ENCODE data around the gene MAGOH. TPM values are rescaled to one million over a fixed set of nuclear protein-coding genes. Genes with fewer than 3 reads are reported as not detected.

MAGOH gene
- polyA plus RNA-seq, 4 donors = 70.3 to 116 (median 85.2) TPM

GRCh38 chr1:53220962-53221286 is 17.4 kb downstream of the MAGOH start:
- Histone ChIP-seq H3K36me3 (ENCODE audit: control insufficient read depth in 3 of 3, insufficient read depth in 2 of 3, low read depth in 1 of 3, low read length in 3 of 3) (peaks cover 2 to 15% (median 2%) of the 10 kb centered on the region in 3 donors), H3K27ac (ENCODE audit: low read depth in 1 of 3, low read length in 2 of 3) (peak overlapping the region; percentile 97 to 100 (median 99)), H3K4me1 (ENCODE audit: control insufficient read depth in 3 of 3, insufficient read depth in 2 of 3, low read depth in 1 of 3, low read length in 2 of 3) (peaks cover 0 to 9% (median 4%) of the 10 kb centered on the region in 3 donors), H3K9me3 (ENCODE audit: control insufficient read depth in 2 of 2, insufficient read depth in 1 of 2, low read depth in 1 of 2, low read length in 1 of 2) (no peaks in the 10 kb centered on the region), H3K4me3 (ENCODE audit: low read depth in 1 of 3, low read length in 3 of 3) (peak overlapping the region; percentile 30 to 94 (median 94)), H3K27me3 (ENCODE audit: control insufficient read depth in 3 of 3, insufficient read depth in 3 of 3, low read length in 3 of 3) (no peaks in the 10 kb centered on the region)
- 31 to 42% (median 35%) methylated on average over 3 of the region's 3 CpGs for WGBS, 3 donors
- no peak for DNase-seq
- no peak for FAIRE-seq

DNA sequence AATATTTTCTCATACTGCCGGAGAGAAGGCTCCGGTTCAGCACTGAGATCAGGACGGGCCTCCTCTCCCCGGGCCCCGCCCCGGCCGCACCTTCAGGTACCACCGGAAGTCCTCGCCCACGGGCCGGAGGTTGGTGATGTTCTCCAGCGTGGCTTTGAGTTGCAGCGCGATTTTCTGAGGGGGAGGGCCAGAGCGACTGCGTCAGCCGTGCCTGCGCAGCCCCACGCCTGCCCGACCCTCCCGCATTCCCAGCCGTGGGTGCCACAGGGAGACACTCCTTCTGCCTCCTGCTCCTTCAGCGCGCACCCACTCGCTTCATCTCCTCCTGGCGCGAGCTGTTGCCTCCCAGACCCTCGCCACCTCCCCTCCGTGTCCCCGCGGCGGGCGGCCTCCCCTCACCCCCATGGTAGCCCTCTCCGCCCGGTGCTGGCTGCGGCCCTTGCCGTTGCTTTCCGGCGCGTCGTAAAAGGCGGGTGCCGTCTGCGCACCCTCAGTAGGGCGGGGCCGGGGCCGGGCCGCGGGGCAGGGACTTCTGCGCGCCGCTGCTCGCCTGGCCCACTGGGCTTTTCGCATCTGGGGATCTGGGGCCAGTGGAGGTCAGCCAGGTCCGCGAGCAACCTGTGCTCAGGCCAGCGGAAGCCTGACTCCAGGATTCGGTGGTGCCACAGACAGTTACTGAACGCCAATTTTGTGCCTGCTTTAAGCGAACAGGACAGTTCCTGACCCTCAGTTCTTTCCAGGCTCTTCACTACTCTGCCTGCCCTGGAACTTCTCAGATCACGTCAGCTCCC is 18.0 kb downstream of the MAGOH start, which contains the start of gene CZIB:
TSS of gene CZIB (minus strand) at position 464 of the 791 bp plus-strand sequence. CDS start at position 405, 59 bp downstream.
- peaks cover 0 to 9% (median 4%) of the 10 kb centered on the region in 3 donors for H3K4me1 ChIP-seq (ENCODE audit: control insufficient read depth in 3 of 3, insufficient read depth in 2 of 3, low read depth in 1 of 3, low read length in 2 of 3)
- DNase-seq (peak; percentile 97 to 99), FAIRE-seq (no peak)
- peaks cover 2 to 17% (median 5%) of the 10 kb centered on the region in 3 donors for H3K36me3 ChIP-seq (ENCODE audit: control insufficient read depth in 3 of 3, insufficient read depth in 2 of 3, low read depth in 1 of 3, low read length in 3 of 3)
- WGBS, 3 donors = 1% methylated on average over 60 to 61 of the region's 61 CpGs
- H3K27ac ChIP-seq (ENCODE audit: low read depth in 1 of 3, low read length in 2 of 3) = peak within 1 kb of the TSS; percentile 97 to 100 (median 99)
- peak within 1 kb of the TSS; percentile 66 to 94 (median 94) for H3K4me3 ChIP-seq (ENCODE audit: low read depth in 1 of 3, low read length in 3 of 3)
- no peaks in the 10 kb centered on the region for H3K27me3 ChIP-seq (ENCODE audit: control insufficient read depth in 3 of 3, insufficient read depth in 3 of 3, low read length in 3 of 3)
- H3K9me3 ChIP-seq (ENCODE audit: control insufficient read depth in 2 of 2, insufficient read depth in 1 of 2, low read depth in 1 of 2, low read length in 1 of 2) = no peaks in the 10 kb centered on the region

DNA sequence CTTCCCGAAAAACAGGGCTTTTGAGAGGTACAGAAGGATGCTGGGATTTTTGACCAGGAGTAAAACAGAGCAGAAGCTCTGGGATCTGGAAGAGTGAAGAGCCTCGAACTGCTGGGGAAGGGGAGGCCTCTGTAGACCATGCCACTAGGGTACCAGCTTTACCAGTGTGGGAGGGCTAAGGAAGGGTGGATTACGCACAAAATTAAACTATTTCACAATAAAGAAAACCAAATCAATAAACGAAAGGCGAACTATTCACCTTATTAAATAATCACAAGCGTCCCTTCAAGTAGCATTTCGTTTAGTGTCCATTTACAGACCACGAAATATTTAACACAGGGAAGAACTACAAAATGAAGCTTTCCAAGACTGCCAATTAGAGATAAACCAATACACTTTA is 18.6 kb downstream of the MAGOH start:
- Histone ChIP-seq H3K4me3 (ENCODE audit: low read depth in 1 of 3, low read length in 3 of 3) (peak overlapping the region in 2 of 3 donors; percentile 94), H3K27ac (ENCODE audit: low read depth in 1 of 3, low read length in 2 of 3) (peak overlapping the region; percentile 97 to 100 (median 99)), H3K36me3 (ENCODE audit: control insufficient read depth in 3 of 3, insufficient read depth in 2 of 3, low read depth in 1 of 3, low read length in 3 of 3) (peaks cover 2 to 21% (median 5%) of the 10 kb centered on the region in 3 donors), H3K27me3 (ENCODE audit: control insufficient read depth in 3 of 3, insufficient read depth in 3 of 3, low read length in 3 of 3) (no peaks in the 10 kb centered on the region), H3K4me1 (ENCODE audit: control insufficient read depth in 3 of 3, insufficient read depth in 2 of 3, low read depth in 1 of 3, low read length in 2 of 3) (peaks cover 0 to 12% (median 4%) of the 10 kb centered on the region in 3 donors), H3K9me3 (ENCODE audit: control insufficient read depth in 2 of 2, insufficient read depth in 1 of 2, low read depth in 1 of 2, low read length in 1 of 2) (no peaks in the 10 kb centered on the region)
- FAIRE-seq (no peak), DNase-seq (no peak)
- 15 to 22% (median 19%) methylated on average over 8 of the region's 8 CpGs for WGBS, 3 donors

GRCh38 chr1:53218201-53218600 is 20.1 kb downstream of the MAGOH start:
- Histone ChIP-seq H3K27me3 (ENCODE audit: control insufficient read depth in 3 of 3, insufficient read depth in 3 of 3, low read length in 3 of 3) (no peaks in the 10 kb centered on the region), H3K27ac (ENCODE audit: low read depth in 1 of 3, low read length in 2 of 3) (no peak overlapping the region), H3K36me3 (ENCODE audit: control insufficient read depth in 3 of 3, insufficient read depth in 2 of 3, low read depth in 1 of 3, low read length in 3 of 3) (peaks cover 7 to 34% (median 11%) of the 10 kb centered on the region in 3 donors), H3K4me3 (ENCODE audit: low read depth in 1 of 3, low read length in 3 of 3) (no peak overlapping the region), H3K4me1 (ENCODE audit: control insufficient read depth in 3 of 3, insufficient read depth in 2 of 3, low read depth in 1 of 3, low read length in 2 of 3) (peaks cover 0 to 19% (median 4%) of the 10 kb centered on the region in 3 donors), H3K9me3 (ENCODE audit: control insufficient read depth in 2 of 2, insufficient read depth in 1 of 2, low read depth in 1 of 2, low read length in 1 of 2) (no peaks in the 10 kb centered on the region)
- no peak for DNase-seq
- WGBS, 3 donors = 88 to 95% (median 94%) methylated on average over 7 of the region's 7 CpGs
- FAIRE-seq = no peak

DNA sequence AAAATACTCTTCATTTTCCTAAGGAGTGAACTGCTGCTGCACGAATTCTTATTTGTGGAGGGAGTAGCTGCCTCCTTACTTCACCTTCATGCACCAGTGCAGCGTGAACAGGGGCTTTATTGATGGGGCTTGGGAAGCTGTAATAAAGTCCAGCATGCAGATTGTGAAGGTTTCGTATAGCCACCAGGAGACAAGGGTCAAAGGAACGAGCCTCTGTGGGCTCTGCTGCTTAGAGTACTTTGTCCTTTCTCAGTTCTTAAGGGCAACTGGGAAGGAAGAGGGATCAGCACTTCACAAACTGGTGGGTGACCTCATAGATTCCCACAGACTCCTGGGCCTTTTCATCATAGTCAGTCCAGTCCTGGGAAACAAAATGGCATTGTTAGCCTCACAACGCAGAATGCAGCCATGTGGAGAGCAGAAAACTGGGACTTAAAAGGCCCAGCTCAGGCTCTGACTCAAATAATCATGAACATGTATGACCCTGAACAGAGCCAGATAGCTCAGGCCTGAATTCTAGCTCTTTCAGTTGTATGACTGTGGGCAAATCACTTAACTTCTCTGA is 23.9 kb downstream of the MAGOH start:
- FAIRE-seq = no peak
- DNase-seq = peak in 1 of 2 donors; percentile 76
- peak overlapping the region in 1 of 3 donors; percentile 91 for H3K27ac ChIP-seq (ENCODE audit: low read depth in 1 of 3, low read length in 2 of 3)
- peaks cover 0 to 14% (median 1%) of the 10 kb centered on the region in 3 donors for H3K4me1 ChIP-seq (ENCODE audit: control insufficient read depth in 3 of 3, insufficient read depth in 2 of 3, low read depth in 1 of 3, low read length in 2 of 3)
- no peaks in the 10 kb centered on the region for H3K9me3 ChIP-seq (ENCODE audit: control insufficient read depth in 2 of 2, insufficient read depth in 1 of 2, low read depth in 1 of 2, low read length in 1 of 2)
- H3K36me3 ChIP-seq (ENCODE audit: control insufficient read depth in 3 of 3, insufficient read depth in 2 of 3, low read depth in 1 of 3, low read length in 3 of 3) = peaks cover 13 to 61% (median 27%) of the 10 kb centered on the region in 3 donors
- no peaks in the 10 kb centered on the region for H3K27me3 ChIP-seq (ENCODE audit: control insufficient read depth in 3 of 3, insufficient read depth in 3 of 3, low read length in 3 of 3)
- no peak overlapping the region for H3K4me3 ChIP-seq (ENCODE audit: low read depth in 1 of 3, low read length in 3 of 3)
- 71 to 87% (median 78%) methylated on average over 5 of the region's 5 CpGs for WGBS, 3 donors

DNA sequence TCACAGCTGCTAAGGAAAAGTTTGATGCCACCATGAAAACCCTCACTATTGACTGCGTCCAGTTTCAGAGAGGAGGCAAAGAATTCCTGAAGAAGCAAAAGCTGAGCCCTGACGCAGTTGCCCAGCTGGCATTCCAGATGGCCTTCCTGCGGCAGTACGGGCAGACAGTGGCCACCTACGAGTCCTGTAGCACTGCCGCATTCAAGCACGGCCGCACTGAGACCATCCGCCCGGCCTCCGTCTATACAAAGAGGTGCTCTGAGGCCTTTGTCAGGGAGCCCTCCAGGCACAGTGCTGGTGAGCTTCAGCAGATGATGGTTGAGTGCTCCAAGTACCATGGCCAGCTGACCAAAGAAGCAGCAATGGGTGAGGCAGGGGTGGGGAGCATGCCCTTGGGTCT is 27.4 kb downstream of the MAGOH start:
- Histone ChIP-seq H3K4me3 (ENCODE audit: low read depth in 1 of 3, low read length in 3 of 3) (no peak overlapping the region), H3K27ac (ENCODE audit: low read depth in 1 of 3, low read length in 2 of 3) (no peak overlapping the region), H3K4me1 (ENCODE audit: control insufficient read depth in 3 of 3, insufficient read depth in 2 of 3, low read depth in 1 of 3, low read length in 2 of 3) (peaks cover 0 to 11% (median 0%) of the 10 kb centered on the region in 3 donors), H3K36me3 (ENCODE audit: control insufficient read depth in 3 of 3, insufficient read depth in 2 of 3, low read depth in 1 of 3, low read length in 3 of 3) (peaks cover 20 to 64% (median 40%) of the 10 kb centered on the region in 3 donors), H3K9me3 (ENCODE audit: control insufficient read depth in 2 of 2, insufficient read depth in 1 of 2, low read depth in 1 of 2, low read length in 1 of 2) (peaks cover 0 to 13% of the 10 kb centered on the region in 2 donors), H3K27me3 (ENCODE audit: control insufficient read depth in 3 of 3, insufficient read depth in 3 of 3, low read length in 3 of 3) (no peaks in the 10 kb centered on the region)
- WGBS, 3 donors = 97 to 98% (median 98%) methylated on average over 11 of the region's 11 CpGs
- FAIRE-seq (no peak), DNase-seq (no peak)

- peaks cover 0 to 19% of the 10 kb centered on the region in 2 donors for H3K9me3 ChIP-seq (ENCODE audit: control insufficient read depth in 2 of 2, insufficient read depth in 1 of 2, low read depth in 1 of 2, low read length in 1 of 2)
- 92 to 94% (median 93%) methylated on average over 7 of the region's 7 CpGs for WGBS, 3 donors
- no peak overlapping the region for H3K27ac ChIP-seq (ENCODE audit: low read depth in 1 of 3, low read length in 2 of 3)
- H3K4me3 ChIP-seq (ENCODE audit: low read depth in 1 of 3, low read length in 3 of 3) = no peak overlapping the region
- FAIRE-seq (no peak), DNase-seq (no peak)
- peaks cover 0 to 11% (median 0%) of the 10 kb centered on the region in 3 donors for H3K4me1 ChIP-seq (ENCODE audit: control insufficient read depth in 3 of 3, insufficient read depth in 2 of 3, low read depth in 1 of 3, low read length in 2 of 3)
- H3K27me3 ChIP-seq (ENCODE audit: control insufficient read depth in 3 of 3, insufficient read depth in 3 of 3, low read length in 3 of 3) = no peaks in the 10 kb centered on the region
- peaks cover 17 to 67% (median 42%) of the 10 kb centered on the region in 3 donors for H3K36me3 ChIP-seq (ENCODE audit: control insufficient read depth in 3 of 3, insufficient read depth in 2 of 3, low read depth in 1 of 3, low read length in 3 of 3)
Measured at GRCh38 chr1:53210352-53210751, 28.0 kb downstream of the MAGOH start.

GRCh38 chr1:53207726-53208125 is 30.6 kb downstream of the MAGOH start:
- Histone ChIP-seq H3K4me1 (ENCODE audit: control insufficient read depth in 3 of 3, insufficient read depth in 2 of 3, low read depth in 1 of 3, low read length in 2 of 3) (no peaks in the 10 kb centered on the region), H3K9me3 (ENCODE audit: control insufficient read depth in 2 of 2, insufficient read depth in 1 of 2, low read depth in 1 of 2, low read length in 1 of 2) (peaks cover 0 to 26% of the 10 kb centered on the region in 2 donors), H3K4me3 (ENCODE audit: low read depth in 1 of 3, low read length in 3 of 3) (no peak overlapping the region), H3K27ac (ENCODE audit: low read depth in 1 of 3, low read length in 2 of 3) (no peak overlapping the region), H3K36me3 (ENCODE audit: control insufficient read depth in 3 of 3, insufficient read depth in 2 of 3, low read depth in 1 of 3, low read length in 3 of 3) (peaks cover 16 to 53% (median 41%) of the 10 kb centered on the region in 3 donors), H3K27me3 (ENCODE audit: control insufficient read depth in 3 of 3, insufficient read depth in 3 of 3, low read length in 3 of 3) (no peaks in the 10 kb centered on the region)
- WGBS, 3 donors = 82 to 100% (median 85%) methylated on average over 1 of the region's 1 CpG
- FAIRE-seq (no peak), DNase-seq (no peak)

Data from small intestine (tissue), 7 donors.